HepG2 (cell line): ENCODE results near the gene UBE2N. TPM values are rescaled to one million over a fixed set of nuclear protein-coding genes. Genes with fewer than 3 reads are reported as not detected.
"Not testable (repeated sequence)": the region's sequence is repeated elsewhere in the genome, so short reads cannot be mapped to it uniquely, and the experiment has no call there.

Source experiments
- GABPB1 ChIP-seq: IDR thresholded peaks from 2 replicates; pipeline ENCODE4 v1.6.1; 2016; ENCODE audit warnings: mild to moderate bottlenecking, missing genetic modification reagents, moderate library complexity, missing compliant biosample characterization
- HNRNPLL ChIP-seq: fragments of 200-400 bp; formaldehyde crosslinking; IDR thresholded peaks from 2 replicates; pipeline ENCODE4 v1.6.1; 2017; ENCODE audit warnings: mild to moderate bottlenecking, low read depth, low read length; ENCODE audit not compliant: poor library complexity, severe bottlenecking
- MAZ ChIP-seq, 2 experiments: sonication (generic) in 1 of 2; formaldehyde crosslinking in 1 of 2; IDR thresholded peaks; 2 replicates each; pipeline versions ENCODE4 v1.5.0 to v1.6.1; 2012 to 2020; ENCODE audit warnings: low read depth in 2 of 2, mild to moderate bottlenecking in 2 of 2, borderline replicate concordance in 1 of 2, improper control_type of control experiment in 1 of 2, low read length in 1 of 2, missing genetic modification reagents in 1 of 2, moderate library complexity in 1 of 2
- RBFOX2 ChIP-seq: fragments of 200-400 bp; formaldehyde crosslinking; IDR thresholded peaks from 2 replicates; pipeline ENCODE4 v1.6.1; 2017; ENCODE audit warnings: low read depth, mild to moderate bottlenecking, low read length
- SAP130 ChIP-seq: IDR thresholded peaks from 2 replicates; pipeline ENCODE4 v1.6.1; 2016; ENCODE audit warnings: low read depth
- SIX4 ChIP-seq: sonication (generic); formaldehyde crosslinking; IDR thresholded peaks from 2 replicates; pipeline ENCODE4 v1.4.0; 2020; ENCODE audit warnings: missing genetic modification reagents
- TAF1 ChIP-seq: sonication (generic); formaldehyde crosslinking; IDR thresholded peaks from 2 replicates; pipeline ENCODE4 v1.4.0; 2020; ENCODE audit warnings: missing genetic modification reagents
- ZFP36L1 ChIP-seq: sonication (generic); formaldehyde crosslinking; IDR thresholded peaks from 2 replicates; pipeline ENCODE4 v1.8.0; 2022; ENCODE audit warnings: mild to moderate bottlenecking, missing genetic modification reagents, moderate library complexity
- ZNF891 ChIP-seq: sonication (generic); formaldehyde crosslinking; IDR thresholded peaks from 2 replicates; pipeline ENCODE4 v1.5.0; 2020; ENCODE audit warnings: mild to moderate bottlenecking, missing genetic modification reagents
- polyA plus RNA-seq, 8 experiments: library from polyadenylated mRNA; depleted of rRNA in 3 of 8; stranded (reverse) in 7 of 8; unstranded in 1 of 8; fragments of >200 nt; fragmentation: Illumina TruSeq in 4 of 8; extraction: Trizol in 4 of 8; gene quantifications; 2 replicates each; pipeline versions ENCODE4 v1.2.1 to v1.2.3, GENCODE V29; 2011 to 2016; ENCODE audit warnings: low read depth in 4 of 8, missing spikeins in 1 of 8, mixed read lengths in 1 of 8; ENCODE audit not compliant: insufficient read depth in 1 of 8
- total RNA-seq, 5 experiments: library from RNA; depleted of rRNA; stranded (reverse); fragments of >200 nt; fragmentation: Illumina TruSeq; extraction: Trizol; gene quantifications; 2 replicates each; pipeline ENCODE4 v1.2.3, GENCODE V29; 2016; ENCODE audit warnings: low read depth in 1 of 5
- TF ChIP-seq, protein P1 (sequence below), 2 experiments: sonication (generic) in 1 of 2; formaldehyde crosslinking in 1 of 2; IDR thresholded peaks; 2 replicates each; pipeline versions ENCODE4 v1.6.1 to v1.9.0; 2014 to 2022; ENCODE audit warnings: antibody characterized with exemption in 1 of 2, borderline replicate concordance in 1 of 2, inconsistent platforms in 1 of 2, low read depth in 1 of 2, missing genetic modification reagents in 1 of 2
- TF ChIP-seq, protein P2 (sequence below): sonication (generic); formaldehyde crosslinking; IDR thresholded peaks from 2 replicates; pipeline ENCODE4 v1.5.0; 2020; ENCODE audit warnings: mild to moderate bottlenecking, missing genetic modification reagents, borderline replicate concordance
- TF ChIP-seq, protein P3 (sequence below): sonication (generic); formaldehyde crosslinking; IDR thresholded peaks from 2 replicates; pipeline ENCODE4 v1.4.0; 2020; ENCODE audit warnings: missing genetic modification reagents
- TF ChIP-seq, protein P4 (sequence below): sonication (generic); formaldehyde crosslinking; IDR thresholded peaks from 2 replicates; pipeline ENCODE4 v1.4.0; 2020; ENCODE audit warnings: mild to moderate bottlenecking, missing genetic modification reagents

Gene UBE2N
- total and polyA plus RNA-seq, 2 of the 13 experiments (the other 11 are each of a cell fraction or from before 2014, with no cell fraction given) = 188 to 197 TPM

DNA sequence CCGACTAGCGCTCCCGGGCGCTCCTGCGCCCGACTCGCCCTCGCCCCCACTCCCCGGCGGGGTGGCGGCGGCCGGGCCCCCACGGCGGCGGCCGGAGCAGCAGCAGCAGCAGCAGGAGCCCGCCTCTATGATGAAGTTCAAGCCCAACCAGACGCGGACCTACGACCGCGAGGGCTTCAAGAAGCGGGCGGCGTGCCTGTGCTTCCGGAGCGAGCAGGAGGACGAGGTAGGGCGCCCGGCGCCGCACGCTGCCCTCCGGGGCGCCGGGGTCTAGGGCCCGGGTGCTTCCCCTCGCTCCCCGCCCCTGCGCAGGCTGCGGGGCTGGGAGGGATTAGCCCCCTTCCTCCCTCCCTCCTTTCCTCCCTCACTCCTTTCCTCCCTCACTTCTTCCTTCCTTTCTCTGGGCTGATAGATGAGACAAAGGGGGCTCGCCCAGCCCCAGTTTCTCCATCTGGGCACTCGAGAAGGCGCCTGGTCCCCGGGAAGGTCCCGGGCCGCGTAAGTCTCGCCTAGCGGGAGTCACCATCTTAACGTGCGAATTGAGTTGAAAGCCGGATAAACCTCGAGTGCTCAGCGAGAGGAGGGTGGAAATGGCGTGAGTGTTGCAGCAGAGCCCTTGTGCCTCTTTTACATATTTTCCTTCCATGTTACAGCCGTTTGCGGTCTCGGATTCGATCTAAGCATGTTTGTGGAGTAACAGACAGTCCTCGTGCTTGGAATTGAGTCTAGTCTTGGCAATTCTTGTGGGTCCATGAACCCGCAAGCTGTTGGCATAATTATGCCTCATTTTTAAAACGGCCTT lies 63.4 kb downstream of the UBE2N start (continued):
- TF ChIP-seq, protein P1, sequence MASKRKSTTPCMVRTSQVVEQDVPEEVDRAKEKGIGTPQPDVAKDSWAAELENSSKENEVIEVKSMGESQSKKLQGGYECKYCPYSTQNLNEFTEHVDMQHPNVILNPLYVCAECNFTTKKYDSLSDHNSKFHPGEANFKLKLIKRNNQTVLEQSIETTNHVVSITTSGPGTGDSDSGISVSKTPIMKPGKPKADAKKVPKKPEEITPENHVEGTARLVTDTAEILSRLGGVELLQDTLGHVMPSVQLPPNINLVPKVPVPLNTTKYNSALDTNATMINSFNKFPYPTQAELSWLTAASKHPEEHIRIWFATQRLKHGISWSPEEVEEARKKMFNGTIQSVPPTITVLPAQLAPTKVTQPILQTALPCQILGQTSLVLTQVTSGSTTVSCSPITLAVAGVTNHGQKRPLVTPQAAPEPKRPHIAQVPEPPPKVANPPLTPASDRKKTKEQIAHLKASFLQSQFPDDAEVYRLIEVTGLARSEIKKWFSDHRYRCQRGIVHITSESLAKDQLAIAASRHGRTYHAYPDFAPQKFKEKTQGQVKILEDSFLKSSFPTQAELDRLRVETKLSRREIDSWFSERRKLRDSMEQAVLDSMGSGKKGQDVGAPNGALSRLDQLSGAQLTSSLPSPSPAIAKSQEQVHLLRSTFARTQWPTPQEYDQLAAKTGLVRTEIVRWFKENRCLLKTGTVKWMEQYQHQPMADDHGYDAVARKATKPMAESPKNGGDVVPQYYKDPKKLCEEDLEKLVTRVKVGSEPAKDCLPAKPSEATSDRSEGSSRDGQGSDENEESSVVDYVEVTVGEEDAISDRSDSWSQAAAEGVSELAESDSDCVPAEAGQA (IDR thresholded peaks at IDR 0.05; ENCODE audit: low read depth) = not testable (repeated sequence)
- TF ChIP-seq, protein P1 (CRISPR knock-in tag; IDR thresholded peaks at IDR 0.05; ENCODE audit: borderline replicate concordance) = peak; percentile 5; the same call in 1 of the 2 replicates
- TF ChIP-seq TAF1 (CRISPR knock-in tag) (0 out of 2 replicates have a peak, but pooled peaks have one; percentile 37), ZFP36L1 (CRISPR knock-in tag) (peak; percentile 46; the same call in 1 of the 2 replicates), RBFOX2 (peak; percentile 82), SIX4 (0 out of 2 replicates have a peak, but pooled peaks have one; percentile 22), ZNF891 (CRISPR knock-in tag) (0 out of 2 replicates have a peak, but pooled peaks have one; percentile 12), HNRNPLL (peak; percentile 44), SAP130 (CRISPR knock-in tag) (peak; percentile 38), MAZ (CRISPR knock-in tag; IDR thresholded peaks at IDR 0.05; ENCODE audit: low read depth) (peak; percentile 45; the same call in 1 of the 2 replicates), GABPB1 (CRISPR knock-in tag) (peak; percentile 33; the same call in 1 of the 2 replicates)
- TF ChIP-seq, protein P2, sequence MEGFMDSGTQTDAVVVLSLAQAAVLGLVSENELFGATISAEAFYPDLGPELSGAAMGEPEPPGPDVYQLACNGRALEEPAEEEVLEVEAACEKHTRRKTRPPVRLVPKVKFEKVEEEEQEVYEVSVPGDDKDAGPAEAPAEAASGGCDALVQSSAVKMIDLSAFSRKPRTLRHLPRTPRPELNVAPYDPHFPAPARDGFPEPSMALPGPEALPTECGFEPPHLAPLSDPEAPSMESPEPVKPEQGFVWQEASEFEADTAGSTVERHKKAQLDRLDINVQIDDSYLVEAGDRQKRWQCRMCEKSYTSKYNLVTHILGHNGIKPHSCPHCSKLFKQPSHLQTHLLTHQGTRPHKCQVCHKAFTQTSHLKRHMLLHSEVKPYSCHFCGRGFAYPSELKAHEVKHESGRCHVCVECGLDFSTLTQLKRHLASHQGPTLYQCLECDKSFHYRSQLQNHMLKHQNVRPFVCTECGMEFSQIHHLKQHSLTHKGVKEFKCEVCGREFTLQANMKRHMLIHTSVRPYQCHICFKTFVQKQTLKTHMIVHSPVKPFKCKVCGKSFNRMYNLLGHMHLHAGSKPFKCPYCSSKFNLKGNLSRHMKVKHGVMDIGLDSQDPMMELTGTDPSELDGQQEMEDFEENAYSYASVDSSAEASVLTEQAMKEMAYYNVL (CRISPR knock-in tag) = peak; percentile 58; the same call in 1 of the 2 replicates
- TF ChIP-seq, protein P3, sequence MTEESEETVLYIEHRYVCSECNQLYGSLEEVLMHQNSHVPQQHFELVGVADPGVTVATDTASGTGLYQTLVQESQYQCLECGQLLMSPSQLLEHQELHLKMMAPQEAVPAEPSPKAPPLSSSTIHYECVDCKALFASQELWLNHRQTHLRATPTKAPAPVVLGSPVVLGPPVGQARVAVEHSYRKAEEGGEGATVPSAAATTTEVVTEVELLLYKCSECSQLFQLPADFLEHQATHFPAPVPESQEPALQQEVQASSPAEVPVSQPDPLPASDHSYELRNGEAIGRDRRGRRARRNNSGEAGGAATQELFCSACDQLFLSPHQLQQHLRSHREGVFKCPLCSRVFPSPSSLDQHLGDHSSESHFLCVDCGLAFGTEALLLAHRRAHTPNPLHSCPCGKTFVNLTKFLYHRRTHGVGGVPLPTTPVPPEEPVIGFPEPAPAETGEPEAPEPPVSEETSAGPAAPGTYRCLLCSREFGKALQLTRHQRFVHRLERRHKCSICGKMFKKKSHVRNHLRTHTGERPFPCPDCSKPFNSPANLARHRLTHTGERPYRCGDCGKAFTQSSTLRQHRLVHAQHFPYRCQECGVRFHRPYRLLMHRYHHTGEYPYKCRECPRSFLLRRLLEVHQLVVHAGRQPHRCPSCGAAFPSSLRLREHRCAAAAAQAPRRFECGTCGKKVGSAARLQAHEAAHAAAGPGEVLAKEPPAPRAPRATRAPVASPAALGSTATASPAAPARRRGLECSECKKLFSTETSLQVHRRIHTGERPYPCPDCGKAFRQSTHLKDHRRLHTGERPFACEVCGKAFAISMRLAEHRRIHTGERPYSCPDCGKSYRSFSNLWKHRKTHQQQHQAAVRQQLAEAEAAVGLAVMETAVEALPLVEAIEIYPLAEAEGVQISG (CRISPR knock-in tag) = peak; percentile 13
- TF ChIP-seq MAZ (IDR thresholded peaks at IDR 0.05; ENCODE audit: borderline replicate concordance, low read depth, low read length) = not testable (repeated sequence)
- TF ChIP-seq, protein P4, sequence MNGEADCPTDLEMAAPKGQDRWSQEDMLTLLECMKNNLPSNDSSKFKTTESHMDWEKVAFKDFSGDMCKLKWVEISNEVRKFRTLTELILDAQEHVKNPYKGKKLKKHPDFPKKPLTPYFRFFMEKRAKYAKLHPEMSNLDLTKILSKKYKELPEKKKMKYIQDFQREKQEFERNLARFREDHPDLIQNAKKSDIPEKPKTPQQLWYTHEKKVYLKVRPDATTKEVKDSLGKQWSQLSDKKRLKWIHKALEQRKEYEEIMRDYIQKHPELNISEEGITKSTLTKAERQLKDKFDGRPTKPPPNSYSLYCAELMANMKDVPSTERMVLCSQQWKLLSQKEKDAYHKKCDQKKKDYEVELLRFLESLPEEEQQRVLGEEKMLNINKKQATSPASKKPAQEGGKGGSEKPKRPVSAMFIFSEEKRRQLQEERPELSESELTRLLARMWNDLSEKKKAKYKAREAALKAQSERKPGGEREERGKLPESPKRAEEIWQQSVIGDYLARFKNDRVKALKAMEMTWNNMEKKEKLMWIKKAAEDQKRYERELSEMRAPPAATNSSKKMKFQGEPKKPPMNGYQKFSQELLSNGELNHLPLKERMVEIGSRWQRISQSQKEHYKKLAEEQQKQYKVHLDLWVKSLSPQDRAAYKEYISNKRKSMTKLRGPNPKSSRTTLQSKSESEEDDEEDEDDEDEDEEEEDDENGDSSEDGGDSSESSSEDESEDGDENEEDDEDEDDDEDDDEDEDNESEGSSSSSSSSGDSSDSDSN = peak; percentile 77; the same call in 1 of the 2 replicates
